Stimulated activated effector memory CD8-positive, alpha-beta T cell treated with anti-CD3 and anti-CD28 coated beads, Interleukin-12 subunit alpha, Interleukin-12 subunit beta, amount 100 ng/mL, for 72 hours (primary cell): ENCODE results near the gene GMCL2.
"Not testable (repeated sequence)": the region's sequence is repeated elsewhere in the genome, so short reads cannot be mapped to it uniquely, and the experiment has no call there.

Source experiments
- ATAC-seq: fragments of 150-1000 bp; cut with Tn5 transposase; 2 replicates; pipeline ENCODE4 v1.10.0; 2021
- DNase-seq, 2 donors: peaks; one replicate each; pipeline ENCODE4 v3.0.0; 2021 to 2022; ENCODE audit warnings: low spot score in 2 of 2
- H3K27ac Mint-ChIP-seq: one replicate; pipeline ENCODE4 v1.8.0; 2022; ENCODE audit warnings: mild to moderate bottlenecking, mixed read lengths
- H3K36me3 Mint-ChIP-seq: one replicate; pipeline ENCODE4 v1.8.0; 2022; ENCODE audit warnings: mild to moderate bottlenecking, mixed read lengths
- H3K4me1 Mint-ChIP-seq: one replicate; pipeline ENCODE4 v1.8.0; 2022; ENCODE audit warnings: mixed read lengths
- H3K4me3 Mint-ChIP-seq: one replicate; pipeline ENCODE4 v1.8.0; 2022; ENCODE audit warnings: mild to moderate bottlenecking, mixed read lengths
- H3K9me3 Mint-ChIP-seq: one replicate; pipeline ENCODE4 v1.8.0; 2022; ENCODE audit warnings: mixed read lengths

GMCL2 gene, protein sequence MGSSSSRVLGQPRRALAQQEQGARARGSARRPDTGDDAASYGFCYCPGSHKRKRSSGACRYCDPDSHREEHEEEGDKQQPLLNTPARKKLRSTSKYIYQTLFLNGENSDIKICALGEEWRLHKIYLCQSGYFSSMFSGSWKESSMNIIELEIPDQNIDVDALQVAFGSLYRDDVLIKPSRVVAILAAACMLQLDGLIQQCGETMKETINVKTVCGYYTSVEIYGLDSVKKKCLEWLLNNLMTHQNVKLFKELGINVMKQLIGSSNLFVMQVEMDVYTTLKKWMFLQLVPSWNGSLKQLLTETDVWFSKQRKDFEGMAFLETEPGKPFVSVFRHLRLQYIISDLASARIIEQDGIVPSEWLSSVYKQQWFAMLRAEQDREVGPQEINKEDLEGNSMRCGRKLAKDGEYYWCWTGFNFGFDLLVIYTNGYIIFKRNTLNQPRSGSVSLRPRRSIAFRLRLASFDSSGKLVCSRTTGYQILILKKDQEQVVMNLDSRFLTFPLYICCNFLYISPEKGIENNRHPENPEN

DNA sequence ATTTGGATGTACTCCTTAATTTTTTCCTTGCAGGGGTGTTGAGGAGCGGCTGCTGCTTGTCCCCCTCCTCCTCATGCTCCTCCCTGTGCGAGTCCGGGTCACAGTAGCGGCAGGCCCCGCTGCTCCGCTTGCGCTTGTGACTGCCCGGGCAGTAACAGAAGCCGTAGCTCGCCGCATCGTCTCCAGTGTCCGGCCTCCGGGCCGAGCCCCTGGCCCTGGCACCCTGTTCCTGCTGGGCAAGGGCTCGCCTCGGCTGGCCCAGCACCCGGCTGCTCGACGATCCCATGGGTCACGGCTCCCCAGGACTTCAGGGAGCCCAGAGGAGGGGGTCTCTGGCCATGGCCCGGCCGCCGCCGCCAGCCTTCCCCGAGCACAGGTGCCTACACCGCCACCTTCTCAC, at the start of gene GMCL2:
TSS of gene GMCL2 (minus strand) at position 358 of the 400 bp plus-strand sequence. CDS start at position 286, 72 bp downstream.
- ATAC-seq (no peak), DNase-seq (no peak)
- Mint-ChIP-seq H3K27ac (peak within 1 kb of the TSS; percentile 26), H3K9me3 (no peaks in the 10 kb centered on the region), H3K4me3 (no peak within 1 kb of the TSS), H3K4me1 (peaks cover under 1% of the 10 kb centered on the region), H3K36me3 (no peaks in the 10 kb centered on the region)

DNA sequence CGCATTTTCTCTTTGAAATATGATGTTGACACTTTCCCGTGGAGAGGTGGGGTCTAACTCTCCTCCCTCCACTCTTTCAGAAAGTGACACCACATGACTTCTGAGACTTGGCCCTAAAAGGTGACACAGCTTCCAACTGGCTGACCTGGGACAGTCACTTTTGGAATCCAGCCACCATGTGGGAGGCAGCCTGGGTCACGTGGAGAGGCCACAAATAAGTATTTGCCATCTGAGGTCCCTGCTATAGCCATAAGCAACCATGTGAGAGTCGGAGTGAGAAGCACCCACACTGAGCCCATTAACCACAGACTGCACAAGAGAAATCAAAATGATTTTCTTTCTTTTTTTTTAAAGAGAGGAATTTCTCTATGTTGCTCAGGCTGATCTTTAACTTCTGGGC, 49.5 kb upstream of the GMCL2 start:
- H3K4me1 Mint-ChIP-seq = peaks cover 69% of the 10 kb centered on the region
- DNase-seq = no peak
- no peak for ATAC-seq
- H3K4me3 Mint-ChIP-seq = peak overlapping the region; percentile 10
- peaks cover 9% of the 10 kb centered on the region for H3K36me3 Mint-ChIP-seq
- H3K9me3 Mint-ChIP-seq = no peaks in the 10 kb centered on the region
- peak overlapping the region; percentile 97 for H3K27ac Mint-ChIP-seq

DNA sequence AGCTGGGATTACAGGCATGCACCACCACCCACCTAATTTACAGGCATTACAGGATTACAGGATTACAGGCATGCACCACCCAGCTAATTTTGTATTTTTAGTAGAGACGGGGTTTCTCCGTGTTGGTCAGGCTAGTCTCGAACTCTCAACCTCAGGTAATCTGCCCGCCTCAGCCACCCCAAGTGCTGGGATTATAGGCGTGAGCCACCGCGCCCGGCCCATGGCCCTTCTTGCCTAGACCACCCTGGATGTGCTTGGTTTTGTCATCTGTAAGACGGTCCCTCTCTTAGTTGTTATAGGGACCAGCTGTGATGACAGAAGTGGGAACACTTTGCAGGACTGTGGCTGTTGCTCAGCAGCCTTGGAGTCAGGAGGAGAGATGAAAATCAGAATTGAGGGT, 49.0 kb upstream of the GMCL2 start:
- no peak for ATAC-seq

DNA sequence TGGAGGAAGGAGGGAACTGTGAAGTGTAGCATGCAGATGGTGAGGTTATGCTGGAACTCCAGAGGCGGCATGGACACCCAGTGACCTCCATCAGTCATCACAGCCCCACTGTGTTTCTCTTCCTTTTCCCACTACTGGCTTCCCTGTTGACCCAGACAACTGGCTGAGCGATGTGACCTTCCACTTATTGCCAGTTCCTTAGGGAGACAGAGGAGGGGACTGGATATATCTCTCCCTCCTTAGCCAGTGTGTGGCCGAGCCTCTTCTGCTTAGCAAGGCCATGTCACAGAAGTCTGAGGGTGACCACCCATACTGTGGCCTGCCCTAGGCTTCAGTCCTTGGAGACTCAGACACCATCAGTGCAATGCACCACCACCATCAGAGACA, 48.4 kb upstream of the GMCL2 start:
- H3K9me3 Mint-ChIP-seq = no peaks in the 10 kb centered on the region
- DNase-seq (no peak), ATAC-seq (no peak)
- H3K27ac Mint-ChIP-seq = no peak overlapping the region
- H3K4me3 Mint-ChIP-seq = no peak overlapping the region
- H3K4me1 Mint-ChIP-seq = peaks cover 69% of the 10 kb centered on the region
- peaks cover 20% of the 10 kb centered on the region for H3K36me3 Mint-ChIP-seq

More for the DNA sequence above, 49.0 kb upstream of the GMCL2 start:
- Mint-ChIP-seq H3K4me3 (no peak overlapping the region), H3K36me3 (peaks cover 15% of the 10 kb centered on the region), H3K27ac (no peak overlapping the region), H3K4me1 (peaks cover 69% of the 10 kb centered on the region), H3K9me3 (no peaks in the 10 kb centered on the region)
- no peak for DNase-seq

DNA sequence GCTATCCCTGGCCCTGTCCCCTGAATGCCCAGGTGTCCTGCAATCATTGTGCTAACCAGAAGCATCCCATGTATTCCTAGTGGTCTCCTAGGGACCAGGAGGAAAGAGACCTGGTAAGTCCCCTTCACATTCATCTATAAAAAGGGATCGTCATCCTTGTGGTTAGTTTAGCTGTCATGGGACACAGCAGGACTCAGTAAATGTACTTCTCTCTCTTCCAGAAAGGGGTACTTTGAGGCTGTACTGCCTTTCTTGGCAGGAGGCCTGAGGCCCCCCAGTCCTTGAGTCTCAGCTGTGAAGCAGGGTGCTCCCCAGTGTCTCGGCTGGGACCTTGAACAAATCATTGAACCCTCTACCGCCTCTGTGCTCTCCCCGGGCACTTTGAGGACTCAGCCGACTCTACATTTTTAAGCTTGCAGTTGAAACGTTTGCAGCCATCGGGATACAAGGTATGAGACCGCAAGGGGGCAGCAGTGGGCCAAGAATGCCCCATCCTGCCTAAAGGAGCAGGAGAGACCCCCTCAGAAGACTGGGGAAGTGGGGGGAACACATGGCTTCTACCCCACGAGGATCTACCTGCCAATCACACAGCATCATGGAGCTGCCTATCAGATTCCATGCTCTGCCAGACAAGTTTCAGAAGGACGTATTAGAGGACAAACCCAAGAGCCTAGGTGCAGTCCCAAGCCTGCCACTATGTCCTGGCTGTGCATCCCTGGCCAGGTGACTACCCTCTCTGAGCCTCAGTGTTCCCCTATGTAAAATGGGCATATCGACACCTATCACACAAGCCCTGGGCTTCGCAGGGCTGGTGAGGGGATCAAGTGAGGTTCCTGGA, 47.8 kb upstream of the GMCL2 start:
- H3K36me3 Mint-ChIP-seq = peaks cover 24% of the 10 kb centered on the region
- no peak for ATAC-seq
- H3K27ac Mint-ChIP-seq = peak overlapping the region; percentile 63
- H3K4me1 Mint-ChIP-seq = peaks cover 69% of the 10 kb centered on the region
- DNase-seq = peak; percentile 78 to 92
- H3K9me3 Mint-ChIP-seq = no peaks in the 10 kb centered on the region
- peak overlapping the region; percentile 13 for H3K4me3 Mint-ChIP-seq

DNA sequence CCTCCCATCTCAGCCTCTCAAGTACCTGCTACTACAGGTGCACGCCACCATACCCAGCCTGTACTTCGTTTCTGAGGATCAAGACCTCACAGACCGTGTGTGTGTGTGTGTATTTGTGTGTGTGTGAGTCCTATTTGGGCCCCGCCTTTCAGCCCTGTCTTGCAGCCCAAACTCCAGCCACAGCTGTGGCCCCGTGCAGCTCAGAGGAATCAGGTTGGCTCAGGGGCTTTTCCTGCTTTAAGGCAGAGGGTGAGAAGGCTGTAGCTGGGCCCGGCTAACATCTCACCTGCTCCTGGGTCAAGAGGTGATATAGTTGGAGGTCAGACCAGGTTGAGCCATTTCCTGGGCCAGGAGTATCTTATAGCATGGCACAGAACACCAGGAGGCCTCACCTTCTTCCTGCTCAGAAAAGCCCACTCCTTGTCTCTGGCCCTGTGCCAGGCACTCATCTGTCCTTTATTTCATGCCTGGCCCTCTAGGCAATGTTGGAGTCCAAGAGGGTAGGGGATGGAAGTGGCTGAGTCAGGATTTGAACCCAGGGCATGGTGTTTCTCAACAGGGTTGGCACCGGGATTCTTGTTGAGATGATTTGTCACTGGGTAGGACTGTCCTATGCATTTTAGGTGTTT, 47.1 kb upstream of the GMCL2 start:
- H3K4me1 Mint-ChIP-seq = peaks cover 69% of the 10 kb centered on the region
- H3K27ac Mint-ChIP-seq = no peak overlapping the region
- H3K4me3 Mint-ChIP-seq = no peak overlapping the region
- ATAC-seq = no peak
- peaks cover 28% of the 10 kb centered on the region for H3K36me3 Mint-ChIP-seq
- no peaks in the 10 kb centered on the region for H3K9me3 Mint-ChIP-seq
- no peak for DNase-seq

DNA sequence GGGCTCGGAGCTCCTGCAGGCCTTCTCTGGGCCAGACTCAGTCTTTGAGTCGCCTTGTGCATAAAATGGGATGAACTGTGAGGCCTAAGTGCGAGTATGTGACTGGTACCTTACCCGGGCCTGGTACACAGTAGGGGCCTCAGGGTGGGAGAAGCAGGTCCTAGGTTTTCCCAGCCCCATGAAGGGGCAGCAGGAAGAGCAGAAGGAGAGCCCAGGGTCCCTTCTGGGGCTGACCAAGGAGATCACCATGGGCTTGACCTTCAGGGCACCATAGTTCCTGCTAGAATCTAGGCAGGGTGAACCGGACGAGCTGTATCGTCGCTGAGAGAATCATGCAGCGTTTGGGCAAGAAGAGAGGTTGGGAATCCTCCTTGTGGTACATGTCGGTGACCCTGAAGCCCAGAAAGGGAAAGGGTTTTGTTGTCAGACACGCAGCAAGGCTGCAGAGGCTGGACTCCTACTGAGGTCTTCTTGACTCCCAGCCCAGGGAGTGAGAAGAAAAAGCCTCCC, 45.8 kb upstream of the GMCL2 start:
- no peak for ATAC-seq
- peaks cover 69% of the 10 kb centered on the region for H3K4me1 Mint-ChIP-seq
- DNase-seq = no peak
- peak overlapping the region; percentile 80 for H3K4me3 Mint-ChIP-seq
- H3K9me3 Mint-ChIP-seq = no peaks in the 10 kb centered on the region
- peak overlapping the region; percentile 83 for H3K27ac Mint-ChIP-seq
- peaks cover 41% of the 10 kb centered on the region for H3K36me3 Mint-ChIP-seq

DNA sequence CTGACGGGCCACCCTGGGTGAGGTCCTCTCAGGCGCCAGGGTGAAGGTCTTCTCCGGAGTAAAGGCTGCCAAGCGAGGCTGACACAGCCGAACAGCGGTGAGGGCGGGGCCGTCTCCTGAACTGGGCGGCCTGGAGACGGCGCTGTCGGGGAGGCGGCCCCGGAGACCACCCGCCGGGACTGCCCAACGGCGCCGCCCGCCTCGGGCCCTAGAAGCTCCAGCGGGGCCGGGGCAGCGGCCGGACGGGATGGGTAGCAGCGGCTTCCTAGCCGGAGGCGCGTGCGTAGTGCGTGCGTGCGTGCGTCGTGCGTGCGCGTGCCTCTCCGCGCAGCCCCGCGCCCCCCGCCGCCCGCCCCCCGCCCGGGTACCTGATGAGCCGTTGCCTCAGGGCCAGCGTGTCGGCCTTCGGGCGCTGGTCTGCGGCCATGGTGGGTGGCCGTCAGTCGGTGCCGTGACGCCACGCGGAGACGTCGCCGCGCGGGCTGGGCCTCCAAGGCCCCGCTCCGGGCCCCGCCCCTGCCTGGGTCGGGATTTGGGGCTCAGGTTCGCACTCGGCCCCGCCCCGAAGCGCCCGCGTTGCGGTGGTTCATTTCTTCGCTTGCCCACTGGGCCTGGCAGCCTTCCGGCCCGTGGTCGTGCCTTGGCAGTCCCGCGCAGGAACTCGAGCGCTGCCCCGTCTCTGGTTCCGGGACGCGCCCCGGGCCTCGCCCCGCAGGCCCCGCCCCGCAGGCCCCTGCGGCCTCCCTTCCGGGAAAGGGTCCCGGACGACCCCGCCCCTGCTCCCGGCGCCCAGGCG, 45.2 kb upstream of the GMCL2 start, which contains the start of gene PHYKPL:
TSS of gene PHYKPL (minus strand) at position 679 of the 796 bp plus-strand sequence. CDS start at position 427, 252 bp downstream.
- H3K9me3 Mint-ChIP-seq = no peaks in the 10 kb centered on the region
- peak within 1 kb of the TSS; percentile 87 for H3K27ac Mint-ChIP-seq
- H3K36me3 Mint-ChIP-seq = peaks cover 47% of the 10 kb centered on the region
- DNase-seq = peak; percentile 62 to 87
- peak within 1 kb of the TSS; percentile 80 for H3K4me3 Mint-ChIP-seq
- peaks cover 71% of the 10 kb centered on the region for H3K4me1 Mint-ChIP-seq
- ATAC-seq = peak; percentile 76

DNA sequence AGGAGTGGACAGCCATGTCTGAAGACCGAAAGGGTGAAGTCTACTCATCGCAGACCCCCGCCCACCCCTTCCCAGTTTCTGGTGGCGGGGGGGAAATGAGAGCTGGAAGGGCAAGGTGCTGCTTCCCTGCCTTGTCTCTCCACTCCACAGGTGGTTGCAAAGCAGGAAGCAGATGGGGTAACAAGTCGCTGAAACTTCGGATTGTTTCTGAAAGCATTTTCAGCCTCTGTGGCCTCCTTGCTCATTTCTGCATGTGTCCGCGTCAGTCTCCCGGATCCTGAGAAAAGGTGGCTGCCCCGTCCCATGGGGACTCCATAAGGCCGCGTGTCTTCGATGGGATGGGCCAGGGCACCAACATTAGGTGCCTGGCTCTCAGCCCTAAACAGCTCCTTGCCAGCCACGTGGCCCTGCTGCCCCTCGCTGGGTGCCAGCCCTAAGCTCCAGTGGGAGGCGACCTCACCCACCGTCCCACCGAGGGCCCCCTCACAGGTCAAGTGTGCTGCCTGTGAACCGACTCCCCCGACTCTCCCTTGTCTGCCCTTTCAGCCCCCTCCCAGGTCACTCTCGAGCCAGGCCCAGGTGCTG, 44.5 kb upstream of the GMCL2 start:
- H3K27ac Mint-ChIP-seq = peak overlapping the region; percentile 87
- H3K4me3 Mint-ChIP-seq = peak overlapping the region; percentile 80
- H3K4me1 Mint-ChIP-seq = peaks cover 70% of the 10 kb centered on the region
- ATAC-seq = no peak
- no peak for DNase-seq
- peaks cover 54% of the 10 kb centered on the region for H3K36me3 Mint-ChIP-seq
- no peaks in the 10 kb centered on the region for H3K9me3 Mint-ChIP-seq

DNA sequence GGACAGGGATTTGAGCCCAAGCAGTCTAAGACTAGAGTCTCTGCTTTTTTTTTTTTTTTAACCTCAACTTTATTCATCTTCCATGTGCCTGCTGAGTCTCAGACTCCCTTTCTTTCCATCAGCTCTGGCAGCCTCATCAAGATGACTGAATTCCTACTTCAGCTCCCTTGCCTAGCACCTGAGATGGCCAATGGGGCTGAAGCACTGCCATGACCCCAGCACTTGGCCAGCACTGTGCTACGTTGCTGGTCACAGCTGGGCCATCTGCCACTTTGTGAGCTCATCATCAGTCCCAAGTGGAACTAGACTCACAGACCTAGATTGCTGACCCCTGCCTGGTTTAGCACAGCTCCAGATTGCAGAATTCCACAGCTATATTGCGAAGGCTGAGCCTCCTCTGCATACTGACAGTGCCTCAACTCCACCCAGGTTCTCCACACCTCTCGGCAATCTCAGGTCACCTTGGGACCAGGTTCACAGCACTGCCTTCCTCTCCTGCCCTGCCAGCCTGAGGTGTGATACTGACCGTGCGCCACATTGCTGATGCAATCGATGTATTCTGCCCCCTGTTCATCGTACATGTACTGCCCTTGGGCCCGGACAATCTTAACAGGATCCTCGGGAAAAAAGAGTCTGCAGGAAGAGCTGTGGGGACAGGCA, 43.8 kb upstream of the GMCL2 start:
- H3K36me3 Mint-ChIP-seq = peaks cover 60% of the 10 kb centered on the region
- H3K27ac Mint-ChIP-seq = peak overlapping the region; percentile 87
- H3K4me3 Mint-ChIP-seq = peak overlapping the region; percentile 80
- no peaks in the 10 kb centered on the region for H3K9me3 Mint-ChIP-seq
- DNase-seq = no peak
- ATAC-seq = no peak
- H3K4me1 Mint-ChIP-seq = peaks cover 69% of the 10 kb centered on the region

DNA sequence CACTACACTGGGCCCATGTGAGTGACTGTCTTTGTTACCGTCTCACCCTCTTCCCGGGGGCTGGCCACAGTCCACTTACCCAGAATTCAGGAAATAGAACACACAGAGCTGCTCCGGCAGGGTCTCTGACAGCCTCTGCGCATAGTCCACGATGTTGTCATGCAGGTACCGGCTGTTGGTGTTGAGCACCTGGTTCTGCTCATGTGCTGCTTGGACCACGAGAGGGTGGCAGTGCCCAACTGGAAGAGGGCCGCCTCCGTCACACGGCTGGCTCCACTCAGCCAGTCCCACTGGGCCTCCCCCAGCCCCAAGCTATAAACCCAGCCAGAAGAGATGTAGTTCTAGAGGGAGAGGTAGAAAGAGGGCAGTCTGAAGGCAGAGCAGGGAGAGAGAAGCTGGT, 42.7 kb upstream of the GMCL2 start:
- Mint-ChIP-seq H3K4me3 (peak overlapping the region; percentile 80), H3K4me1 (peaks cover 65% of the 10 kb centered on the region), H3K36me3 (peaks cover 72% of the 10 kb centered on the region), H3K9me3 (no peaks in the 10 kb centered on the region), H3K27ac (peak overlapping the region; percentile 87)
- no peak for DNase-seq
- ATAC-seq = no peak

DNA sequence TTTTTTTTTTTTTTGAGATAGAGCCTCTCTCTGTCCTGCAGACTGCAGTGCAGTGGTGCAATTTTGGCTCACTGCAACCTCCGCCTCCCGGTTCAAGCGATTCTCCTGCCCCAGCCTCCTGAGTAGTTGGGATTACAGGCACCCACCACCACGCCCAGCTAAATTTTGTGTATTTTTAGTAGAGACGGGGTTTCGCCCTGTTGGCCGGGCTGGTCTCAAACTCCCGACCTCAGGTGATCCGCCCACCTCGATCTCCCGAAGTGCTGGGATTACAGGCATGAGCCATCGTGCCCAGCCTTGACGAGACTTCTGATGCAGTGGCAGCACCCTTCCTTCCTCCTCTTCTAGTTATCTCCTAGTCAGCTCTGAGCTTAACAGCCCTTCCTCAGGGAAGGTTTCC, 41.9 kb upstream of the GMCL2 start:
- DNase-seq, H3K9me3 Mint-ChIP-seq, ATAC-seq: not testable (repeated sequence)
- peak overlapping the region; percentile 80 for H3K4me3 Mint-ChIP-seq
- peak overlapping the region; percentile 87 for H3K27ac Mint-ChIP-seq
- H3K36me3 Mint-ChIP-seq = peaks cover 79% of the 10 kb centered on the region
- H3K4me1 Mint-ChIP-seq = peaks cover 65% of the 10 kb centered on the region

DNA sequence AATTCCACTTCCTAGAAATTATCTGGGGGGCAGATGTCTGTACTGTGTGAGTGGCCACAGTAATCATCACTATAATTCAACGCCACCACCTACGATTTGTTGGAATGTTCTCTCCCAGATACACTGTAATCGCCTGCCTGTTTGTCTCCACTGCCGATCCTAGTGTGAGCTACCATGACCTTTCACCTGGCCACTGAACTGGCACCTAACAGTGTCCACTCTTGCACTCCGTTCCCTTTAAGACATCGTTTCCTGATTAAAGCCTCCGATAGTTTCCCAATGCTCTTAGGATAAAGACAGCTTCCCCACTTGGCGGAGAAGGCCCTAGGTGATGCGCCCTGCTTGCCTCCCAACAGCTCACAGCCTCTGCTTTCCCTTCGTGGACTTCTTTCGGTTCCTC, 41.4 kb upstream of the GMCL2 start:
- DNase-seq = no peak
- Mint-ChIP-seq H3K4me3 (no peak overlapping the region), H3K9me3 (no peaks in the 10 kb centered on the region), H3K4me1 (peaks cover 70% of the 10 kb centered on the region), H3K27ac (peak overlapping the region; percentile 87), H3K36me3 (peaks cover 84% of the 10 kb centered on the region)
- ATAC-seq = no peak
